Measurements from ENCODE around the gene SLC4A4.

- TF ChIP-seq POLR2AphosphoS5 (IDR thresholded peaks at IDR 0.05): no peak
- TF ChIP-seq CTCF (IDR thresholded peaks at IDR 0.05): no peak
- no peak for TF ChIP-seq POLR2A (IDR thresholded peaks at IDR 0.05)
- TF ChIP-seq EP300 (IDR thresholded peaks at IDR 0.05): no peak
These were observed 91.8 kb downstream of the SLC4A4 start for GRCh38 chr4:71430609-71431008.

All from sigmoid colon (tissue), 4 donors.